Kasumi-1 (cell line): ENCODE measurements around the gene HCLS1.
A peak's percentile ranks its signal among the peaks of the same experiment; 100 is the strongest.
"Not testable (repeated sequence)": the region's sequence is repeated elsewhere in the genome, so short reads cannot be mapped to it uniquely, and the experiment has no call there.

Source experiments
- DNase-seq, 2 experiments: peaks; one replicate each; lab custom pipeline; 2025; lab: John Stamatoyannopoulos, UW

Gene HCLS1

GRCh38 chr3:121660356-121661171 is at the start of gene HCLS1:
TSS of gene HCLS1 (minus strand) at chr3:121660903. CDS start at chr3:121658347, 2,556 bp downstream.
- peak; percentile 95 to 96 for DNase-seq

GRCh38 chr3:121710347-121710746 is 49.6 kb upstream of the HCLS1 start:
- no peak for DNase-seq

DNA sequence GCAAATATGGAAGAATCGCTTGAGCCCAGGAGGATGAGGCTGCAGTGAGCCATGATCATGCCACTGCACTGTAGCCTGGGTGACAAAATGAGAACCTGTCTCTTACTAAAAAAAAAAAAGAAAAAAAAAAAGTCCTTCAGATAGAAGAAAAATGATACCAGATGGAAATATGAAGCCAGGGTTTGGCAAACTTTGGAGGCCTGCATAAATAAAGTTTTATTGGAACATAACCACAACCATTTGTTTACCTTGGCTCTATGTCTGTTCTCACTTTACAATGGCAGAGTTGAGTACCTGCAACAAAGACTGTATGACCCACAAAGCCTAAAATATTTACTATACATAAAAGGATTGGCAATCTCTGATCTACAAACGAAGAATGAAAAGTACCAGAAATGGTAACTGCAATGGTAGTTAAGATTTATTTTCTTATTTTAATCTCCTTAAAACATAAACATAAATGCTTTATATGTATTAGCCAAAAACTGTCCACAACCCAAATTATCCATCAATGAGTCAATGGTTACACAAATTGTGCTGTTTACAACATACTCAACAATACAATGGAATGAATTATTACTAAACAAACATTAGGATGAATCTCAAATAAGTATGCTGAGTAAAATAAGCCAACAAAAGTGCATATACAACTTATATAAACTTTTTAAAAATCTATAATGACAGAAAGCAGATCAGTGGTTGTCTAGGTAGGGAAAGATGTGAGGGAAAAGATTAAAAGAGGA is 47.0 kb upstream of the HCLS1 start:
- DNase-seq, result no peak

DNA sequence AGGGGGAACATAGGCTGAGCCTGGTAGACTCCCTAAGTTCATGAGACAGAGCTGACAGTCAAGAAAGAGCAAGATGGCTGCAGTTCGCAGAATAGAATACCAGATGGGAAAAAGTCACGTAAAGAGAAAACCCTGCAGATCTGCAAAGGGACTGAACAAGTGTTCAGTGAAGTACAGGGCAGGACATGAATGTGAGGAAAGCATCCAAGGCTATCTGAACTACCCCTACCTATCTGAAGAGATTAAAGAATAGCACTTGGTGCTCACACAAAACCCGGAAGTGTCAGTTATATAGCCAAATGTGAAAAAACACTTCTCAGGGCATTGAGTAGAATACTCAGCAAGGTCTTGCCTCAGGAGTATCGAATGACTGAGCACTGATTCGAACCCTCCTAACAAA is 44.8 kb upstream of the HCLS1 start:
- no peak for DNase-seq

DNA sequence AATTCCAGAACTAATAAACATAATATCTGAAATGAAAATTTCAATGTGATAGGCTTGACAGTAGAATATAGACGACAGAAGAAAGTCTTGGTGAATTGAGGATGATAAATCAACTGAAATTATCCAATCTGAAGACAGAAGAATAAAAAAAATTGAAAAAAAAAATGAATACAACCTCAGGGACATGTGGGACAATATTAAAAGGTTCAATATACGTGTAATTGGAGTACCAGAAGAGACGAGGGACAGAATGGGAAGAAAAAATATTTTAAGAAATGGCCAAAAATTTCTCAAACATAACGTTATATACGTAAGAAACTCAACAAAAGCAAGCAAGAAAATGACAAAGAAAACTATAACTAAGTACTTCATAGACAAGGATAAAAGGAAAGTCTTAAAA is 43.3 kb upstream of the HCLS1 start:
- DNase-seq, result no peak

DNA sequence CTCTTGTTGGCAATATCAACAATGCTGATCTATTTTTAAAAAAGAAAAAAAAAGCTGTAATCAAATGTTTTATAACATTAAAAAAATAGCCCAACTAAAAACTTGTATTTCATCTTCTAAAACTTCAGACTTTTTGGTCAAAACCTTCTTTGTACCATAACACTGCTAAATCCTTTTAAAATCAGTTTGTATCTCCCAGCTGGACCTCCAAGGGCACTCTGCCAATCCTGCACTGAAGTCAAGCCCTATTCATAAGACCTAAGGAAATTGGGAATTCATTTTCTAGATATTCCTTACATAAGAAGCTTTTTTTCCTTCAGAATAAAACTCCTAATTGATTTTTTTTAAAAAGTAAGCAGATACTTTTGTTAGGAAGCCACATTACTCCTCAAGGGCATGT is 38.2 kb upstream of the HCLS1 start:
- DNase-seq, result no peak

- DNase-seq, result no peak
These were observed 37.8 kb upstream of the HCLS1 start for GRCh38 chr3:121698476-121698875.

- no peak for DNase-seq
These were observed 35.5 kb upstream of the HCLS1 start for GRCh38 chr3:121696186-121696585.

DNA sequence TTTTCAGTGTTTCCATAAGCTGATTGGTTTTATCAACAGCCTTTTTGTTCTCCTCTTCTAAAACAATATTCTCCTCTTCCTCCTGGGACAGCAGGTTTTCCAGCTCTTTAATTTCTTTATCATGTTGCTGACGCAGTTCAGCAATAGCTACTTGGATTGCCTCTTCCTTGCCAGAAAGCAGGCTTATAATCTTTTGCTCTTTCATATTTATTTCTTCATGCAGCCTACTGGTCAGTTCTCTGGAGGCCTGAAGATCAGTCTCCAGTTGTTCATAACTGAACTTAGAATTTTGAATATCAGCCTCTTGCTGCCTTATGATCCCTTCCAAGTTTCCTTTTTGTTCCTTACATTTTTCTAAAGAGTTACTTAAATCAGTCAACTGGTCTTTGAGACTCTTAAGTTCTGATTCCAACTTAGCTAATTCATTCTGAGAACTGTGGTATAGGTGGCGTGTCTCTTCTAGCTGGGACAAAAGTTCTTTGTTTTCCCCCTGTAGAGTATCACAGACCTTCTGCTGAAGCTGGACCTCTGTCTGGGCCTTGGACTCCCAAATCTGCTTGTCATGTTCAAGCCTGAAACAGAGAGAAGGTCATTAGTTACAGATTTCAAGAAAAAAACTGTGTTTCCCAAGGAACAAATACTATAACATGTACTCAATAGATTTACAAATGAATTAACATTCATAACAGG is 31.5 kb upstream of the HCLS1 start:
- DNase-seq, result no peak

DNA sequence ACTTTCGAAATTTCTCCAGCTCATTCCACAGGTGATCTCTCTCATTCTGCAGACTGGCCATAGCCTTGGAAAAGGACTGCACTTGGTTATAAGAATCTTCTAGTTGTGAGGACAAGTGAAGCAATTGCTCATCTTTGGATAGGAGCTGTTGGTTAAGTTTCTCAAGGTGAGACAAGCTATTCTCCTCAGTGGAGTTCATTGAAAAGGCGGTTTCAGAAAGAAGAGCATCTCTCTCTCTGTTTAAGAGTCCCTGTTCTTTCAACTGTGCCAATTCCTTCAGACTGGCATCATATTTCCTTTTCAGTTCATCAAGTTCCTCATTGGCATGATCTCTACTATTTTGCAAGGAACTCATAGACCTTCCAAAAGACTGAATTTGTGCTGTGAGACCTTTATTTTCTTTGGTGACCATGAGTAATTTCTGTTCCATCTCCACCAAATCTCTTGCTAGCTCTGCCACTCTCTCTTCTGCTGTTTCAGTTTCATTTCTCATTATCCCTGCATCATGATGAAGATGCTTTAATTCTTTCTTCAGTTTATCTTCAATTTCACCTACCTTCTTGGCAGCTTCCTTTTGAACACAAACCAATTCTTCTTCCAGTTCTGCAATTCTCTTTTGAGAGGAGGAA is 30.2 kb upstream of the HCLS1 start:
- DNase-seq, result no peak

GRCh38 chr3:121688747-121689146 is 28.0 kb upstream of the HCLS1 start:
- not testable (repeated sequence) for DNase-seq

- DNase-seq, result no peak
These were observed 21.1 kb upstream of the HCLS1 start for GRCh38 chr3:121681792-121682191.

GRCh38 chr3:121677141-121677540 is 16.4 kb upstream of the HCLS1 start:
- DNase-seq, result no peak

- DNase-seq, result no peak
These were observed 10.0 kb upstream of the HCLS1 start for GRCh38 chr3:121670676-121671075.

- DNase-seq, result peak; percentile 59 to 63
These were observed 6.6 kb upstream of the HCLS1 start for GRCh38 chr3:121667333-121667732.

DNA sequence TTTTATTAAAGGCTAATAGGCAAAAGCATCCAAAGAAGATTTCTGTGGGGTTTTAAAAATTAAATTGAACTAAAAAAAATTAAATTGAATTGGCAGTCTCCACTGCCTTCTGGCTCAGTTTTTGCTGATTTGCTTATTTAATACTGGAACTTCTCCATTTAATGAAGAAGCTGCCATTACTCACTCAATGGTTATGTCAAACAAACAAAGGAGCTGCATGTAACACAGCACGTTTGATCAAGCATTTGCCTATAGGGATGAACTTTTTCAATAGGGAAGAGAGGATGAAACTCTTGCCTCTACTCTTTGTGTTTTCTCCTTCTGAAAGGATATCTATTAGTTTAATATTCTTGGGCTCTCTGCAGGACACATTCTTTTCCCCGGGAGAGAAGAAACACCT is 4.8 kb upstream of the HCLS1 start:
- no peak for DNase-seq

DNA sequence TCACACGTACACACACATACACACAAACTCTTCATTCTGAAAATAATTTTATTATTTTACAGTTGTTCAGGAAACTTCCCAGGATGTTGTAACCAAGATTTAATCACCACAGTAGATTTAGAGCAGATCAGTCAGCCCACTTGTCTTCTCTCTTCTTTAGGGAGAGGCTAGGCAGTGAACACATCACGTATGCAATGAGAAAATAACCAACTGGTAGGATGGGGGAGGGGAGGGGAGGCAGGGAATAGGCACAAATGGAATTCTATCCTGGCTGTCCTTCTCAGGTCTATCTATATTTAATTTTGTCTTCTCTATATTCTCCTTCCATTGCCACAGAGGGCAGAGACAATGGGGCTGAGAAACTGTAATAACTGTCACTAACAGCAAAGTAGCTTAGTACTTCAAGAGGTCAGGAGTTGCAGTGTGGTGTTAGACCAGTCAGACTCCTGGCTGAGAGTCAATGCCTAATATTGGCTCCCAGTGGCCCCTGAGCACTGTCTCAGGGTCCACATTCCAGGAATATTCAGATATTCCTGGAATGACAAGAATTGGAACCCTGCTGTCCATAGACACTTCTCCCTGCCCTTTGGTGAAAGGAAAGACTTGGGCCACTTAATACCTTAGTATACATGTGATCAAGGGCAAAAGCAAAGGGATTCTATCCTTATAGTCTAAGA is 2.6 kb upstream of the HCLS1 start:
- no peak for DNase-seq

GRCh38 chr3:121662742-121663141 is 2.0 kb upstream of the HCLS1 start:
- no peak for DNase-seq

GRCh38 chr3:121661376-121661775 is 673 bp upstream of the HCLS1 start:
- no peak for DNase-seq

DNA sequence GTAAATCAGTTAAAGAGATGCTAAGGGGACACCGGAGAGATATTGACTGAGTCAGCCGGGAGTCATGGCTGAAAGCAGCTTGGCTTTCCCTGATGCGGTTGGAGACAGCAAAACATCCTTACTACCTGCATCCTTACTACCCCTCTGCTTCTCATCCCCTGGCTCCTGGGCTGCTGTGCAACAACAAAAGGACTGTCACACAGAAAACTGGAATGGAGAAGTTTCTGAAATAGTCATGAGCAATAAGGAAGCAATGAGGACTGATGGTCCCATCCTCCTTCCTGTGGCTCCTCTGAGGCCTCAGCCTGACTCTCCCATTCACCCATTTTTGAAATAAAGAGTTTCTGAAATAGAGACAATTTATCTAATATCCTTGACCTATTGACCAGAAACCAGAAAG is 1.1 kb downstream of the HCLS1 start:
- peak in 1 of 2 experiments; percentile 13 for DNase-seq

DNA sequence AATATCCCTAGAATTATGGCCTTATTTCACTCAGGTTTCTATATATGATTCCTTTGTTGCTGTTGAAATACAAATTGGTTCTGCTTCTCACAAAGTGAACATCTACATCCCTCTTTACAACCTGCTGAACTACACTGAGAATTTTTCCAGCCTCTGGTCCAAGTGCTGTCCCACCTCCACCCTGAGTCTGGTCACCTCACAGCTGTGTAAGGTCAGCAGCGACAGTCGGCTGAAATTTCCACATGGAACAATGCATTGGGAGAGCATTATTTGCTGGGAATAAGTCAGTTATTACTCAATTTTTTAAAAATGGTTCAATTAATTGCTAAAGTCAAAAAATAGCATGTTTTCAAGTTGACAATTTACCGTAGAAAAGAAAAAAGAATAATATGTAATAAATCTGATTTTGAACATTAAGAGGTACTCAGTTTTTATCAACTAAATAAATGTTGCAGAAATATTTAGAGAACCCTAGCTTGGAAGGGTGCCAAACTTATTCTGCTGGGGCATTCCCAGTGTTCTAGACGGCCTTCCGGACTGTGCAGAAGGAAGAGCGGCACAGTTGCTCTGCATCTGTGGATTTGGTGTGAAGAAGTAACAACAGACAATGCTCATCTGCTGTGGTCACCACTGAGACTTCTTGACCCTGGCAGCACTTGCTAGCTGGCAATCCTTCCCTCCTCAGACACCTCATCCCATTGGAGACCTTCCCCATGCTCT is 1.8 kb downstream of the HCLS1 start:
- DNase-seq, result no peak
